HepG2 (cell line): ENCODE results near the gene BUB1B. TPM values are rescaled to one million over a fixed set of nuclear protein-coding genes. Genes with fewer than 3 reads are reported as not detected.

Source experiments
- ATAC-seq: fragments of 200-7000 bp; cut with Tn5 transposase; 3 replicates; pipeline ENCODE4 v1.9.1; 2020; ENCODE audit warnings: mild to moderate bottlenecking, moderate library complexity
- Bru-seq: library from RNA; stranded (reverse); fragments of 400-500 nt; gene quantifications from one replicate; lab custom pipeline; 2021; lab: Mats Ljungman, UMichigan
- BruChase-seq, 2 experiments: library from RNA; stranded (reverse); fragments of 400-500 nt; gene quantifications; one replicate each; lab custom pipeline; 2021; lab: Mats Ljungman, UMichigan
- BruUV-seq: library from RNA; stranded (reverse); fragments of 400-500 nt; replicated peaks from 2 replicates; lab custom pipeline; 2021; lab: Mats Ljungman, UMichigan
- CTCF ChIA-PET: fragments of 300-600 bp; formaldehyde crosslinking; extraction: SDS; loops from one replicate; lab custom pipeline; 2021; ENCODE audit warnings: low total read pairs, inconsistent platforms, low intra/inter-chr PET ratio; lab: Yijun Ruan, JAX
- POLR2A ChIA-PET: fragments of 350-600 bp; sonication (Branson Sonifier 250); formaldehyde crosslinking; loops from one replicate; lab custom pipeline; 2020; ENCODE audit warnings: antibody characterized with exemption, inconsistent platforms; lab: Yijun Ruan, JAX
- DNase-seq: peaks from one replicate; pipeline ENCODE4 v3.0.0-alpha.2; 2015; ENCODE audit warnings: low spot score
- FAIRE-seq: peaks from 3 replicates; lab custom pipeline; 2011; peaks lifted over from hg19 to GRCh38; lab: Jason Lieb, UNC
- H2AFZ ChIP-seq: one replicate; pipeline ENCODE4 v1.6.1; 2011; ENCODE audit warnings: low read length, inconsistent platforms
- H3K27ac ChIP-seq: fragments of 300-600 bp; 3 replicates; pipeline ENCODE4 v1.8.0; 2011; ENCODE audit warnings: mixed run types, mild to moderate bottlenecking, mixed read lengths, low read length, inconsistent platforms; ENCODE audit not compliant: insufficient read depth; ENCODE audit errors: extremely low read length
- H3K27me3 ChIP-seq, 2 experiments: fragments of 200-600 bp in 1 of 2; 2 replicates in 1 of 2; 3 replicates in 1 of 2; pipeline versions ENCODE4 v1.6.0 to v1.8.0; 2011; ENCODE audit warnings: low read length in 2 of 2, mild to moderate bottlenecking in 2 of 2, moderate library complexity in 2 of 2, inconsistent platforms in 1 of 2; ENCODE audit not compliant: insufficient read depth in 2 of 2, control insufficient read depth in 1 of 2
- H3K36me3 ChIP-seq, 2 experiments: fragments of 200-600 bp in 1 of 2; replicated peaks in 1 of 2; 2 replicates in 1 of 2; 3 replicates in 1 of 2; pipeline versions ENCODE4 v1.5.1 to v1.8.0; 2011; ENCODE audit warnings: low read length in 2 of 2, inconsistent platforms in 1 of 2; ENCODE audit not compliant: insufficient read depth in 2 of 2, control insufficient read depth in 1 of 2
- H3K4me1 ChIP-seq: 2 replicates; pipeline ENCODE4 v1.5.1; 2012; ENCODE audit warnings: low read length, inconsistent platforms; ENCODE audit not compliant: insufficient read depth
- H3K4me2 ChIP-seq: 2 replicates; pipeline ENCODE4 v1.6.0; 2011; ENCODE audit warnings: low read depth, low read length, inconsistent platforms
- H3K4me3 ChIP-seq, 3 experiments: fragments of 200-600 bp in 1 of 3; sonication (generic), shearing (Covaris generic) in 1 of 3; replicated peaks in 1 of 3; 2 replicates each; pipeline ENCODE4 v1.5.1; 2011 to 2016; ENCODE audit warnings: low read length in 3 of 3, inconsistent platforms in 2 of 3, low read depth in 2 of 3, mild to moderate bottlenecking in 2 of 3, control low read depth in 1 of 3, mixed read lengths in 1 of 3; ENCODE audit not compliant: insufficient read depth in 1 of 3
- H3K79me2 ChIP-seq: one replicate; pipeline ENCODE4 v1.6.1; 2011; ENCODE audit warnings: low read length, inconsistent platforms; ENCODE audit not compliant: insufficient read depth
- H3K9ac ChIP-seq: 2 replicates; pipeline ENCODE4 v1.6.0; 2011; ENCODE audit warnings: mild to moderate bottlenecking, low read depth, low read length, inconsistent platforms; ENCODE audit not compliant: insufficient read depth
- H3K9me3 ChIP-seq: 2 replicates; pipeline ENCODE4 v1.5.1; 2012; ENCODE audit warnings: mild to moderate bottlenecking, low read length
- H4K20me1 ChIP-seq: 2 replicates; pipeline ENCODE4 v1.6.0; 2011; ENCODE audit warnings: inconsistent platforms, mild to moderate bottlenecking, low read length, moderate library complexity; ENCODE audit not compliant: insufficient read depth
- CCAR2 ChIP-seq: fragments of 200-400 bp; formaldehyde crosslinking; optimal IDR thresholded peaks from 2 replicates; pipeline ENCODE3; 2018; ENCODE audit warnings: low read depth, mild to moderate bottlenecking, low read length, moderate library complexity
- CCDC6 ChIP-seq: sonication (generic); formaldehyde crosslinking; IDR thresholded peaks from 2 replicates; pipeline ENCODE4 v1.8.1; 2022; ENCODE audit warnings: mild to moderate bottlenecking, missing genetic modification reagents, moderate library complexity
- HOXA5 ChIP-seq: sonication (generic); formaldehyde crosslinking; IDR thresholded peaks from 2 replicates; pipeline ENCODE4 v1.4.0; 2020; ENCODE audit warnings: missing genetic modification reagents
- NR2F6 ChIP-seq, 2 experiments: IDR thresholded peaks; 2 replicates each; pipeline ENCODE4 v1.6.1; 2016; ENCODE audit warnings: antibody characterized with exemption in 1 of 2, mild to moderate bottlenecking in 1 of 2
- PAWR ChIP-seq: sonication (generic); formaldehyde crosslinking; IDR thresholded peaks from 2 replicates; pipeline ENCODE4 v1.4.0; 2020; ENCODE audit warnings: missing genetic modification reagents, mild to moderate bottlenecking, borderline replicate concordance
- REXO4 ChIP-seq: sonication (generic); formaldehyde crosslinking; IDR thresholded peaks from 2 replicates; pipeline ENCODE4 v1.8.0; 2022; ENCODE audit warnings: missing genetic modification reagents, mild to moderate bottlenecking, borderline replicate concordance
- STAT5B ChIP-seq: sonication (generic); formaldehyde crosslinking; IDR thresholded peaks from 2 replicates; pipeline ENCODE4 v1.4.0; 2020; ENCODE audit warnings: missing genetic modification reagents
- SUZ12 ChIP-seq: fragments of 150-350 bp; IDR thresholded peaks from 2 replicates; pipeline ENCODE4 v1.6.1; 2014; ENCODE audit warnings: low read depth, low read length
- UBTF ChIP-seq: sonication (generic); formaldehyde crosslinking; IDR thresholded peaks from 2 replicates; pipeline ENCODE4 v1.4.0; 2020; ENCODE audit warnings: mild to moderate bottlenecking, missing genetic modification reagents
- ZBTB43 ChIP-seq: sonication (generic); formaldehyde crosslinking; conservative IDR thresholded peaks from 2 replicates; pipeline ENCODE4 v1.4.0; 2020; ENCODE audit warnings: missing genetic modification reagents
- ZNF598 ChIP-seq: sonication (generic); formaldehyde crosslinking; IDR thresholded peaks from 2 replicates; pipeline ENCODE4 v1.5.1; 2020; ENCODE audit warnings: mild to moderate bottlenecking, missing genetic modification reagents, borderline replicate concordance
- ZSCAN30 ChIP-seq: sonication (generic); formaldehyde crosslinking; IDR thresholded peaks from 2 replicates; pipeline ENCODE4 v1.5.0; 2020; ENCODE audit warnings: mild to moderate bottlenecking, missing genetic modification reagents
- WGBS: methylation state at CpG from one replicate; pipeline ENCODE4 v1.1.6; 2017; ENCODE audit warnings: low lambda C conversion rate; 5-methylcytosine and 5-hydroxymethylcytosine counted together
- in situ Hi-C: cut with HindIII; loops from 2 replicates; pipeline ENCODE4 v1.10.0; 2017; ENCODE audit warnings: low pct_unique_long_range_greater_than_20kb; ENCODE audit not compliant: extremely low pct_ligation_motif_present
- intact Hi-C: fragments of 100-400 bp; cut with micrococcal nuclease; formaldehyde crosslinking; loops from one replicate; pipeline ENCODE4 v1.10.0; 2022; ENCODE audit not compliant: unreplicated experiment
- long read RNA-seq, 2 experiments: library from RNA in 1 of 2; library from polyadenylated mRNA in 1 of 2; stranded (forward) in 1 of 2; unstranded in 1 of 2; transcript quantifications; one replicate each; pipeline ENCODE4 v2.0.0, GENCODE V29; 2019 to 2022
- polyA minus RNA-seq, 3 experiments: library from RNA; depleted of rRNA, polyadenylated mRNA; stranded (reverse); fragments of >200 nt; gene quantifications; 2 replicates each; pipeline ENCODE4 v1.2.3, GENCODE V29; 2011; ENCODE audit warnings: low replicate concordance in 1 of 3
- polyA plus RNA-seq, 8 experiments: library from polyadenylated mRNA; depleted of rRNA in 3 of 8; stranded (reverse) in 7 of 8; unstranded in 1 of 8; fragments of >200 nt; fragmentation: Illumina TruSeq in 4 of 8; extraction: Trizol in 4 of 8; gene quantifications; 2 replicates each; pipeline versions ENCODE4 v1.2.1 to v1.2.3, GENCODE V29; 2011 to 2016; ENCODE audit warnings: low read depth in 4 of 8, missing spikeins in 1 of 8, mixed read lengths in 1 of 8; ENCODE audit not compliant: insufficient read depth in 1 of 8
- total RNA-seq, 5 experiments: library from RNA; depleted of rRNA; stranded (reverse); fragments of >200 nt; fragmentation: Illumina TruSeq; extraction: Trizol; gene quantifications; 2 replicates each; pipeline ENCODE4 v1.2.3, GENCODE V29; 2016; ENCODE audit warnings: low read depth in 1 of 5

Gene BUB1B
- total RNA-seq (2016; rRNA removed; fragmentation: Illumina TruSeq; extraction: Trizol) (63.5 and 71.9 TPM in 2 replicates), polyA plus RNA-seq (2011; rRNA removed) (16.0 and 26.2 TPM in 2 replicates), polyA minus RNA-seq (2011; rRNA and poly(A)+ RNA removed; ENCODE audit: low replicate concordance) (11.0 and 45.9 TPM in 2 replicates), Bru-seq, nascent RNA (percentile 71 among the genes with signal in this experiment), BruChase-seq, experiment 1, labeled RNA remaining after a 6-hour chase (percentile 68 among the genes with signal in this experiment), BruChase-seq, experiment 2, labeled RNA remaining after a 2-hour chase (percentile 73 among the genes with signal in this experiment)
- total RNA-seq (2016; cell fraction: cytosol; rRNA removed; fragmentation: Illumina TruSeq; extraction: Trizol; ENCODE audit: low read depth): 14.9 and 17.0 TPM in 2 replicates
- total RNA-seq (2016; cell fraction: insoluble cytoplasmic fraction; rRNA removed; fragmentation: Illumina TruSeq; extraction: Trizol): 60.4 and 74.3 TPM in 2 replicates
- 19.2 and 19.9 TPM in 2 replicates for total RNA-seq (2016; cell fraction: membrane; rRNA removed; fragmentation: Illumina TruSeq; extraction: Trizol)
- 68.9 and 70.1 TPM in 2 replicates for total RNA-seq (2016; cell fraction: nucleus; rRNA removed; fragmentation: Illumina TruSeq; extraction: Trizol)
- 6.4 and 7.2 TPM in 2 replicates for polyA plus RNA-seq (2011; cell fraction: cytosol; rRNA removed)
- polyA plus RNA-seq (2011; cell fraction: nucleus; rRNA removed): 24.4 and 31.6 TPM in 2 replicates
- polyA plus RNA-seq (2012): 11.0 and 22.9 TPM in 2 replicates
- 2.0 and 2.3 TPM in 2 replicates for polyA plus RNA-seq (2016; cell fraction: cytosol; fragmentation: Illumina TruSeq; extraction: Trizol; ENCODE audit: low read depth)
- 56.3 and 61.0 TPM in 2 replicates for polyA plus RNA-seq (2016; cell fraction: insoluble cytoplasmic fraction; fragmentation: Illumina TruSeq; extraction: Trizol; ENCODE audit: low read depth)
- polyA plus RNA-seq (2016; cell fraction: membrane; fragmentation: Illumina TruSeq; extraction: Trizol; ENCODE audit: low read depth): 4.9 and 5.6 TPM in 2 replicates
- 94.8 and 96.7 TPM in 2 replicates for polyA plus RNA-seq (2016; cell fraction: nucleus; fragmentation: Illumina TruSeq; extraction: Trizol; ENCODE audit: insufficient read depth, low read depth)
- 9.9 and 10.4 TPM in 2 replicates for polyA minus RNA-seq (2011; cell fraction: cytosol; rRNA and poly(A)+ RNA removed)
- 50.4 and 68.2 TPM in 2 replicates for polyA minus RNA-seq (2011; cell fraction: nucleus; rRNA and poly(A)+ RNA removed)
- long read RNA-seq, experiment 1, transcript BUB1B-201 (23 exons, 3,725 nt): major isoform, 5 of 16 reads
- long read RNA-seq, experiment 1, partial matches to known transcripts: 5 of 16 reads
- long read RNA-seq, experiment 1, other reads (novel, unspliced or antisense): 6 of 16 reads
- long read RNA-seq, experiment 2, partial matches to known transcripts: 5 of 16 reads
- long read RNA-seq, experiment 2, other reads (novel, unspliced or antisense): 8 of 16 reads

GRCh38 chr15:40160689-40161688, at the start of gene BUB1B:
Gene BUB1B, plus strand, starts transcription at chr15:40161069. Its CDS starts 152 bp downstream, at chr15:40161221.
- 2% methylated on average over 31 of the region's 54 CpGs for WGBS
- peak within 1 kb of the TSS; percentile 74 for H3K27ac ChIP-seq
- peak within 1 kb of the TSS; percentile 95 for H2AFZ ChIP-seq
- peak; percentile 87 for FAIRE-seq
- H3K79me2 ChIP-seq: peaks cover 42% of the 10 kb centered on the region
- peaks cover 58% of the 10 kb centered on the region for H3K4me1 ChIP-seq
- intact Hi-C loops (loop anchor here (2.0 to 5.0 kb wide), 3 partner anchors 52 to 114 kb away; partner anchors contain the start of gene BMF), in situ Hi-C loops (loop anchor here (10.0 kb wide), 1 partner anchor 116 kb away; no protein-coding TSS in a partner anchor)
- peak; percentile 91 for ATAC-seq
- no peaks in the 10 kb centered on the region for H4K20me1 ChIP-seq
- BruUV-seq: TSS peak; percentile 69
- peak within 1 kb of the TSS; percentile 89 for H3K4me2 ChIP-seq
- peak within 1 kb of the TSS; percentile 83 for H3K9ac ChIP-seq
- peaks cover 3 to 15% of the 10 kb centered on the region in 2 experiments; a peak in 4 of 5 replicates for H3K36me3 ChIP-seq
- ChIA-PET POLR2A (interaction anchor here (1.0 to 4.0 kb wide), 5 partner anchors 53 to 162 kb away, joined by 3 to 25 read pairs (median 4); partner anchors contain the start of genes BMF and INAFM2), CTCF (interaction anchor here (0.5 kb wide), 1 partner anchor 61 kb away, joined by 3 read pairs; no protein-coding TSS in a partner anchor)
- H3K4me3 ChIP-seq: peak within 1 kb of the TSS; percentile 77 to 98 (median 91)
- no peaks in the 10 kb centered on the region for H3K9me3 ChIP-seq
- DNase-seq: peak; percentile 95
- no peaks in the 10 kb centered on the region; a peak in 2 of 5 replicates for H3K27me3 ChIP-seq
- TF ChIP-seq ZBTB43 (CRISPR knock-in tag): no peak
- no peak; the same call in 1 of the 2 replicates for TF ChIP-seq ZSCAN30
- TF ChIP-seq CCDC6 (CRISPR knock-in tag): peak; percentile 89; the same call in 1 of the 2 replicates
- no peak for TF ChIP-seq STAT5B
- 0 out of 2 replicates have a peak, but pooled peaks have one; percentile 29 for TF ChIP-seq HOXA5
- TF ChIP-seq ZNF598 (CRISPR knock-in tag): no peak; the same call in 1 of the 2 replicates
- TF ChIP-seq REXO4 (CRISPR knock-in tag): peak; percentile 85; the same call in 1 of the 2 replicates
- TF ChIP-seq SUZ12: peak; percentile 96
- TF ChIP-seq UBTF (CRISPR knock-in tag): peak; percentile 75
- TF ChIP-seq PAWR: no peak
- TF ChIP-seq CCAR2: no peak
- TF ChIP-seq NR2F6 (IDR thresholded peaks at IDR 0.05): no peak
- peak; percentile 16; the same call in 1 of the 2 replicates for TF ChIP-seq NR2F6 (CRISPR knock-in tag; IDR thresholded peaks at IDR 0.05)
